CD4-positive, alpha-beta memory T cell (primary cell): Measurements from ENCODE around the gene TMEM203. TPM values are rescaled to one million over a fixed set of nuclear protein-coding genes. Genes with fewer than 3 reads are reported as not detected.

Source experiments
- CTCF ChIA-PET: fragments of 350-600 bp; sonication (Branson Sonifier 250); formaldehyde crosslinking; loops from one replicate; lab custom pipeline; 2021; ENCODE audit warnings: inconsistent platforms; ENCODE audit not compliant: partially characterized antibody; lab: Charles Lee
- POLR2A ChIA-PET: fragments of 350-600 bp; sonication (Branson Sonifier 250); formaldehyde crosslinking; loops from one replicate; lab custom pipeline; 2021; ENCODE audit not compliant: partially characterized antibody; lab: Charles Lee
- DNase-seq, 5 donors: peaks; one replicate each; pipeline versions ENCODE4 v3.0.0 to v3.0.0-alpha.2; 2020 to 2022; ENCODE audit warnings: mixed read lengths in 1 of 5
- H3K27ac ChIP-seq: one replicate; pipeline ENCODE4 v1.7.0; 2013; ENCODE audit warnings: low read depth, low read length
- H3K27me3 ChIP-seq: 2 replicates; pipeline ENCODE4 v1.7.0; 2013; ENCODE audit warnings: mild to moderate bottlenecking, low read length, moderate library complexity; ENCODE audit not compliant: insufficient read depth
- H3K36me3 ChIP-seq: 2 replicates; pipeline ENCODE4 v1.7.0; 2013; ENCODE audit warnings: mild to moderate bottlenecking, low read length, moderate library complexity; ENCODE audit not compliant: insufficient read depth
- H3K4me1 ChIP-seq: 2 replicates; pipeline ENCODE4 v1.7.0; 2013; ENCODE audit warnings: mild to moderate bottlenecking, low read length, moderate library complexity; ENCODE audit not compliant: insufficient read depth
- H3K4me3 ChIP-seq, 2 donors: one replicate each; pipeline ENCODE4 v1.7.0; 2013; ENCODE audit warnings: low read length in 2 of 2, mild to moderate bottlenecking in 1 of 2
- H3K9me3 ChIP-seq, 2 donors: one replicate each; pipeline ENCODE4 v1.7.0; 2013; ENCODE audit warnings: low read length in 2 of 2, control low read depth in 1 of 2; ENCODE audit not compliant: control insufficient read depth in 1 of 2
- H3K27ac Mint-ChIP-seq, 7 donors: one replicate each; pipeline ENCODE4 v1.8.0; 2020 to 2021; ENCODE audit warnings: mixed read lengths in 7 of 7, mild to moderate bottlenecking in 6 of 7, inconsistent platforms in 3 of 7, moderate library complexity in 3 of 7
- H3K27me3 Mint-ChIP-seq, 2 donors: one replicate each; pipeline ENCODE4 v1.8.0; 2020 to 2021; ENCODE audit warnings: mixed read lengths in 2 of 2
- H3K36me3 Mint-ChIP-seq, 2 donors: one replicate each; pipeline ENCODE4 v1.8.0; 2020 to 2021; ENCODE audit warnings: mixed read lengths in 2 of 2, inconsistent platforms in 1 of 2, mild to moderate bottlenecking in 1 of 2
- H3K4me1 Mint-ChIP-seq, 4 donors: one replicate each; pipeline ENCODE4 v1.8.0; 2020 to 2021; ENCODE audit warnings: mixed read lengths in 4 of 4, mild to moderate bottlenecking in 1 of 4
- H3K4me3 Mint-ChIP-seq, 8 donors: one replicate each; pipeline ENCODE4 v1.8.0; 2020 to 2021; ENCODE audit warnings: mixed read lengths in 8 of 8, mild to moderate bottlenecking in 7 of 8, moderate library complexity in 6 of 8, inconsistent platforms in 3 of 8
- H3K9me3 Mint-ChIP-seq, 8 donors: one replicate each; pipeline ENCODE4 v1.8.0; 2020 to 2021; ENCODE audit warnings: mixed read lengths in 8 of 8, mild to moderate bottlenecking in 5 of 8, inconsistent platforms in 3 of 8, moderate library complexity in 1 of 8
- intact Hi-C: fragments of 100-400 bp; cut with micrococcal nuclease; formaldehyde crosslinking; loops from one replicate; pipeline ENCODE4 v1.15.1; 2023
- polyA plus RNA-seq, 2 donors: library from polyadenylated mRNA; unstranded; fragments of 300-500 nt; fragmentation: Illumina TruSeq; gene quantifications; one replicate each; pipeline ENCODE4 v1.2.3, GENCODE V29; 2021
- total RNA-seq, 2 experiments: library from RNA; stranded (reverse); gene quantifications; one replicate each; pipeline ENCODE4 v1.2.3, GENCODE V29; 2021

The TMEM203 gene
- total and polyA plus RNA-seq, 4 experiments from 2014 or later: 39.5 to 170 (median 86.0) TPM

DNA sequence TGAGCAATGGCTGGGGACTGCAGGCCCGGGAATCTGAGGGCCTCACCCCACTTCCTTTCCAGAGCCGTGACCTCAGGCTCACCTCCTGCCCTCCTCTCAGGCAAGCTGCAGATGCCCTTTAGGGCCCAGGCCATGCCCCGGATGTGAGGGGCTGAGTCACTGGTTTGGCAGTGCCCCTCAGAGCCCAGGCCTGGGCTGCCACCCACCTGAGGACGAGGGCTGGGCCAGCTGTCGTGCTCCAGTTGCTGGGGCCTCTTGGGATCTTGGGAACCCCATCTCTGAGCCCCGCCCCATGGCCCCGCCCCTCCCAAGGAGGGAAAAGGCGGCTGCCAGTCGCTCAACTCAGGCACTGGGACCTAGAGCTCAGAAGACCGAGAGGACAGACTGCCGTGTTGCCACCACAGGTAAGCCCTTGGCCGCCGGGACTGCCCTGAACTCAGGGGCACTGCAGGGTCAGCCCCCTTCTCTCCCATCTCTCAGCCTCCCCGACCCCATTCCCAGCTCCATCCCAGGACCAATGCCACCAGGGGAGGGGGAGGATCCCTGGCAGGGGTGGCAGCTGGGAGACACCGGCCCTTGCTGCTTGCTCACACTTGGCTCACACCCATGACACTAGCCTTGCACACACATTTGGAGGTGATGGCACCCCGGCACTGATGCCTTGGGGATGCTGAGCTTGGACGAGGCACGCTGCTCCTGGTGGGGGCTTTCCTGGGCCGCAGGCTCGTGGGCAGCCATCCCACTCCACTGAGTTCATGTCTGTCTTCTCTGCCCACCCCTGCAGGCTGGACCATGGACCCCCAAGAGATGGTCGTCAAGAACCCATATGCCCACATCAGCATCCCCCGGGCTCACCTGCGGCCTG lies 19.6 kb upstream of the TMEM203 start, which contains the start of gene CYSRT1:
Gene CYSRT1, plus strand, starts transcription at position 345 of the 865 bp plus-strand sequence. Its CDS starts 448 bp downstream, at position 793.
- no peaks in the 10 kb centered on the region for H3K9me3 Mint-ChIP-seq
- Histone ChIP-seq H3K27me3 (no peaks in the 10 kb centered on the region), H3K9me3 (no peaks in the 10 kb centered on the region), H3K4me1 (peaks cover 18% of the 10 kb centered on the region), H3K4me3 (peak within 1 kb of the TSS; percentile 66 to 85), H3K36me3 (no peaks in the 10 kb centered on the region), H3K27ac (peak within 1 kb of the TSS; percentile 83)
- no peak for DNase-seq
- peaks cover 2 to 3% of the 10 kb centered on the region in 2 donors for H3K27me3 Mint-ChIP-seq
- POLR2A ChIA-PET: interaction anchor here (1.0 to 4.2 kb wide), 9 partner anchors 8 to 139 kb away, joined by 3 to 47 read pairs (median 22); partner anchors contain the start of genes ANAPC2, MAN1B1, NELFB and SSNA1
- H3K4me3 Mint-ChIP-seq: peak within 1 kb of the TSS; percentile 62 to 84 (median 77)
- H3K36me3 Mint-ChIP-seq: no peaks in the 10 kb centered on the region
- H3K4me1 Mint-ChIP-seq: peaks cover 2 to 19% (median 6%) of the 10 kb centered on the region in 4 donors
- intact Hi-C loops: loop anchor here (5.0 kb wide), 1 partner anchor 498 kb away; no protein-coding TSS in a partner anchor
- peak within 1 kb of the TSS; percentile 61 to 87 (median 84) for H3K27ac Mint-ChIP-seq
- CTCF ChIA-PET: interaction anchor here (0.7 to 4.6 kb wide), 6 partner anchors 15 to 110 kb away, joined by 3 to 33 read pairs (median 4); partner anchors contain the start of genes TPRN and TUBB4B

DNA sequence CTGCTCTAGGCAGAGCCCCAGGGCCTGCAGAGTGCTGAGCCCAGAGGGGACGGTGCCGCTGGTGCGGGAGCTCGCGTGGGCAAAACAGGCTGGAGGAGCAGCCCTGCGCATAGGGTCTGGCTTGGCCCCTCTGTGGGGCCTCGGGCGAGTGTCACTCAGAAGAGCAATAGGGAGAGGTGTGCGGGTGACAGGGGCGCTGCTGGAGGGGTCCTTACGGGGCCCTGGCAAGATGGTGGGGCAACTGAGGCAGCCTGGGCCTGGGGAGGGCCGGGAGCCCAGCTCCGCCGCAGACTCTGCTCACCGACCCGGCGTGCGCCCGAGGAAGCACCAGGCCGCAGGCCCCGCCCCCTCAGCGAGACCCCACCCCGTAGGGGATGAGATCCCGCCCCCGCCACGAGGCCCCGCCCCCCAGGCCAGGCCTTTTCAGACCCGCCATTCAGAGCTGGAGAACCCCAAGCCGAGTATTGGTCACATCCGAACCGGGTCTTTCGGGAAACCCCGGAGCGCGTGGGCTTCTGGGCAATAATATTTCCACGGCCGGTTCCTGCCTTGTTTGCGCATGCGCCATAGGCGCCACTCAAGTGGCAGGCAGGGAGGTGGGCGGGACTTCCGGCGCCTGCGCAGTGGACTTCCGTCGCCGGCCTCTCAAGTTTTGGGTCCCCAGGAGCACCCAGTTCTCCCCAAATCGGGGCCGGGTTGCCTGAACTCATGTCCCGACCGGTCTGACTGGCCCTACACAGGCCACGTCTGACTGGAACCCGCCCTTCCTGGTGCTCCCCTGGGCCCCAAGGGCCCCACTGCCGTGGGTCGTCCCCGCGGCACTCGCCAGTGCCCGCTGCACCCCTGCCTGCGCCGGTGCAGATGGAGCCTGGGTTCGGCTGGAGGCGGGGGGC lies 17.9 kb upstream of the TMEM203 start:
- peak overlapping the region; percentile 62 to 84 (median 77) for H3K4me3 Mint-ChIP-seq
- peak overlapping the region; percentile 66 to 85 for H3K4me3 ChIP-seq
- ChIA-PET POLR2A (interaction anchor here (0.8 to 6.8 kb wide), 20 partner anchors 10 to 432 kb away, joined by 3 to 61 read pairs (median 13); partner anchors contain the start of genes ANAPC2, CLIC3, EXD3 and MAN1B1), CTCF (interaction anchor here (0.7 to 2.5 kb wide), 7 partner anchors 12 to 128 kb away, joined by 3 to 12 read pairs (median 3); partner anchors contain the start of genes SSNA1 and TUBB4B)
- peaks cover 2 to 19% (median 6%) of the 10 kb centered on the region in 4 donors for H3K4me1 Mint-ChIP-seq
- no peaks in the 10 kb centered on the region for H3K9me3 ChIP-seq
- H3K4me1 ChIP-seq: peaks cover 18% of the 10 kb centered on the region
- intact Hi-C loops: loop anchor here (1.0 to 5.0 kb wide), 12 partner anchors 13 to 496 kb away; partner anchors contain the start of genes ANAPC2, MAN1B1, NDOR1 and NELFB
- peaks cover 2 to 3% of the 10 kb centered on the region in 2 donors for H3K27me3 Mint-ChIP-seq
- H3K27ac ChIP-seq: peak overlapping the region; percentile 83
- no peaks in the 10 kb centered on the region for H3K36me3 Mint-ChIP-seq
- peak overlapping the region; percentile 42 to 87 (median 68) for H3K27ac Mint-ChIP-seq
- no peaks in the 10 kb centered on the region for H3K27me3 ChIP-seq
- DNase-seq: peak; percentile 96 to 99 (median 99)
- H3K36me3 ChIP-seq: no peaks in the 10 kb centered on the region
- no peaks in the 10 kb centered on the region for H3K9me3 Mint-ChIP-seq

DNA sequence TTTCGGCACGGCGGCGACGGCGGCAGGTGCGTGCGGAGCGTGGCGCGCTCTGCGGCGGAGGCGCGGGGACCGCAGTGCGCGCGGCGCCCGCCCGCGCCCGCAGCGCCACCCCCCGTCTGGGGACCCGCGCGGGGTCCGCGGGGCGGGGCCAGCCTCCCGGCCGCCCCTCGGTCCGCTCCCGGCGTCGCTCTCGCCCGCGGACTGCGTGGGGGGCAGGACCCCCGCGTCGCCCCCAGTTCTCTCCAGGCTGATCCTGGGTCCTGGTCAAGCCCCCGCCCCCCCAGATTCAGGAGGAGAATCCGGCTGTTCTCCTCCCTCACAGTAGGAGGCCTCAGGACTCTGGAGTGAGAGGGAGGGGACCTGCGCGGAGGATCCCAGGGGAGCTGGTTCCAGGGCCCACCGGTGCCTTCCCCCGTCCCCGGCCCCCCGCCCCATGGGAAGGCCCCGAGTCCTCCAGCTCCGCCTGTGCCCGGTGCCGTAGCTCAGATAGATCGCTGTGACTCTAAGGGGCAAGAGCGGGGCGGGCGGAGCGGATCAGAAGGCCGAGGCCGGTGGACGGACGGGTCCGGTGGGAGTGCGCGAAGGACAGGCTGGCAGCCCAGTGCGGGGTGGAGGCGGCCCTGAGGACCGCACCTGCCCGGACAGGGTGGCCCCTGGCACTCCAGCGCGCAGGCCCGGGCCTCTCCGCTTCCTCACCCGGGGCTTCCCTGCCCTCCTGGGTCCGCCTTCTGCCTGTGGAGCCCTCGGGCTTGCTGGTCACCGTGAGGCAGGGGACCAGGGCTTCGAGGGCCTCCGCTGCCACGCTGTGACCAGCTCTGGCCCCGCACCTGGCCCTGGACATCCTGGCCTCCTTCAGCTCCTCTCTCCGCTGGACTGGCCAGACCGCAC lies 17.0 kb upstream of the TMEM203 start, which contains the start of gene RNF208:
Gene RNF208, minus strand, starts transcription at position 51 of the 888 bp plus-strand sequence. CDS start 1,028 bp downstream, outside the sequence.
- H3K4me1 Mint-ChIP-seq: peaks cover 0 to 15% (median 3%) of the 10 kb centered on the region in 4 donors
- peak within 1 kb of the TSS in 6 of 7 donors; percentile 27 to 86 (median 66) for H3K27ac Mint-ChIP-seq
- H3K4me1 ChIP-seq: peaks cover 18% of the 10 kb centered on the region
- CTCF ChIA-PET: interaction anchor here (0.7 to 2.5 kb wide), 5 partner anchors 13 to 127 kb away, joined by 3 to 12 read pairs (median 6); partner anchors contain the start of genes SSNA1 and TUBB4B
- no peaks in the 10 kb centered on the region for H3K9me3 ChIP-seq
- H3K27me3 Mint-ChIP-seq: no peaks in the 10 kb centered on the region
- intact Hi-C loops: loop anchor here (1.0 to 5.0 kb wide), 12 partner anchors 14 to 495 kb away; partner anchors contain the start of genes ANAPC2, MAN1B1, NDOR1 and NELFB
- no peaks in the 10 kb centered on the region for H3K36me3 ChIP-seq
- no peaks in the 10 kb centered on the region for H3K36me3 Mint-ChIP-seq
- H3K4me3 ChIP-seq: peak within 1 kb of the TSS in 1 of 2 donors; percentile 70
- peak within 1 kb of the TSS; percentile 59 for H3K27ac ChIP-seq
- no peak for DNase-seq
- POLR2A ChIA-PET: interaction anchor here (0.7 to 6.8 kb wide), 19 partner anchors 14 to 431 kb away, joined by 3 to 61 read pairs (median 18); partner anchors contain the start of genes ANAPC2, CLIC3, EXD3 and MAN1B1
- no peaks in the 10 kb centered on the region for H3K9me3 Mint-ChIP-seq
- H3K27me3 ChIP-seq: no peaks in the 10 kb centered on the region
- H3K4me3 Mint-ChIP-seq: peak within 1 kb of the TSS; percentile 62 to 84 (median 77)

DNA sequence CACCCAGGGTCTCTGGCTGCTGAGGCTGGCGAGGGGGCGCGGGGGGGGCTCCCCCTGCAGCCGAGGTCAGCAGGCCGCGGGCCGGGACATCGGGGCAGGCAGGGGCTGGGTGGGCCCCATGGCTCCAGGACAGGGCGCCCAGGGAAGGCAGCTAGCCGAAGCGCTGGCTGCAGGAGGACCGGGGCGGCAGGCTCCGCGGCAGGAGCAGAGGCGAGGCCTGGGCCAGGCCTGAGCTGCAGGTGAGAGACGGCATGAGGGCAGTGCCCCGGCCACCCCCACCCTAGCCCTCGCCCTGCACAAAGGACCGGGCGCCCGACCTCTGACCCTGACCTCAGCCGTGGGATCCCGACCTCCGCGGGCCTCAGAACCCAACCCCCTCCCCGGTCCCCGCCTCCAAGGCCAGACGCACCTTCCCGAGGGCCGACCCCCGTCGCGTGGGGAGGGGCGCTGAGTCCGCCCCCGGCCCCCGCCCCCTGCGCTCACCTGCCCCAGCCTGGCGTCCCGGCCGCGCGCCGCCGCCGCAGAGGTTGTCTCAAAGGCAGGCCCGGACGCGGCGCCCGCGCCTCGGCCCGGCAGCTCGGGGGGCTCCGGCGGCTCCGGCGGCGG lies 16.2 kb upstream of the TMEM203 start:
- no peak for DNase-seq
- no peaks in the 10 kb centered on the region for H3K27me3 ChIP-seq
- H3K27ac ChIP-seq: no peak overlapping the region
- H3K9me3 ChIP-seq: no peaks in the 10 kb centered on the region
- Mint-ChIP-seq H3K36me3 (no peaks in the 10 kb centered on the region), H3K9me3 (no peaks in the 10 kb centered on the region), H3K4me3 (no peak overlapping the region), H3K27me3 (no peaks in the 10 kb centered on the region), H3K27ac (no peak overlapping the region), H3K4me1 (peaks cover 0 to 14% (median 3%) of the 10 kb centered on the region in 4 donors)
- no peak overlapping the region for H3K4me3 ChIP-seq
- intact Hi-C loops: loop anchor here (2.0 to 5.0 kb wide), 2 partner anchors 93 to 494 kb away; no protein-coding TSS in a partner anchor
- CTCF ChIA-PET: interaction anchor here (2.5 kb wide), 1 partner anchor 15 kb away, joined by 12 read pairs; no protein-coding TSS in a partner anchor
- H3K36me3 ChIP-seq: no peaks in the 10 kb centered on the region
- peaks cover 18% of the 10 kb centered on the region for H3K4me1 ChIP-seq
- POLR2A ChIA-PET: interaction anchor here (0.7 to 6.8 kb wide), 9 partner anchors 15 to 126 kb away, joined by 3 to 61 read pairs (median 30); partner anchors contain the start of genes ANAPC2, NDOR1, SSNA1 and TMEM203

DNA sequence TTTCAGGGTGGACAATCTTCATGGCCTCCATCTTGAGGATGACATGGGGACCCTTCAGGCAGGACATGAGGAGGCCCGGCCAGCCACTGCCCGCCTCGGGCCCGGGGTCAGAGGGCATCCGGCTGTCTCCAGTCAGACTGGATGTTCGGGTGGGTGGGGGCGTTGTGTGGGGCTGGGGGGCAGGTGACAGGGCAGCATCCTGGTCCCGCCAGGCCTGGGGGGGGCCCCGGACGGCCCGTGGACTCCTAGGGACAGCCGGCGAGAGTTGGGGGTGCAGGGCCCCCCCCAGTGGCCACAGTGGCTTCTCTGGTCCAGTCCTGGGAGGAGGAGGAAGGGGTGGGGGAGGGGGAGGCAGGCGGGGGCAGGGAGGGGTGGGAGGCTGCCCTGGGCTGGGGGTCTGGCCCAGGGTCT lies 15.7 kb upstream of the TMEM203 start:
- no peak overlapping the region for H3K27ac ChIP-seq
- H3K4me1 Mint-ChIP-seq: peaks cover 0 to 14% (median 3%) of the 10 kb centered on the region in 4 donors
- H3K27me3 Mint-ChIP-seq: no peaks in the 10 kb centered on the region
- CTCF ChIA-PET: no interaction called here
- no peaks in the 10 kb centered on the region for H3K27me3 ChIP-seq
- intact Hi-C loops: loop anchor here (5.0 kb wide), 1 partner anchor 494 kb away; no protein-coding TSS in a partner anchor
- peaks cover 18% of the 10 kb centered on the region for H3K4me1 ChIP-seq
- POLR2A ChIA-PET: interaction anchor here (1.1 to 6.8 kb wide), 3 partner anchors 15 to 32 kb away, joined by 3 to 61 read pairs (median 54); partner anchors contain the start of genes ANAPC2, NDOR1, SSNA1 and TMEM203
- no peaks in the 10 kb centered on the region for H3K36me3 Mint-ChIP-seq
- DNase-seq: no peak
- H3K9me3 ChIP-seq: no peaks in the 10 kb centered on the region
- H3K4me3 Mint-ChIP-seq: peak overlapping the region in 1 of 8 donors; percentile 52
- H3K9me3 Mint-ChIP-seq: no peaks in the 10 kb centered on the region
- no peak overlapping the region for H3K27ac Mint-ChIP-seq
- H3K36me3 ChIP-seq: no peaks in the 10 kb centered on the region
- H3K4me3 ChIP-seq: no peak overlapping the region
